Loucy (cell line): ENCODE measurements around the gene NOXA1.

Source experiments
- H2AFZ ChIP-seq: fragments of 200-600 bp; sonication (generic); 2 replicates; pipeline ENCODE4 v1.6.0; 2016; ENCODE audit warnings: antibody characterized with exemption, mild to moderate bottlenecking, low read length, moderate library complexity
- H3F3A ChIP-seq: fragments of 200-600 bp; 2 replicates; pipeline ENCODE4 v1.6.0; 2016; ENCODE audit warnings: antibody characterized with exemption, low read depth, mild to moderate bottlenecking
- H3K27me3 ChIP-seq: fragments of 200-600 bp; sonication (generic); 2 replicates; pipeline ENCODE4 v1.6.1; 2014; ENCODE audit warnings: low read length, mild to moderate bottlenecking; ENCODE audit not compliant: insufficient read depth, poor library complexity, severe bottlenecking
- H3K36me3 ChIP-seq: fragments of 200-600 bp; sonication (generic); 2 replicates; pipeline ENCODE4 v1.6.1; 2016; ENCODE audit warnings: low read length; ENCODE audit not compliant: insufficient read depth
- H3K4me1 ChIP-seq: fragments of 200-600 bp; sonication (generic); 2 replicates; pipeline ENCODE4 v1.5.1; 2014; ENCODE audit warnings: low read length, mild to moderate bottlenecking; ENCODE audit not compliant: insufficient read depth, poor library complexity, severe bottlenecking
- H3K4me2 ChIP-seq: fragments of 200-600 bp; sonication (generic); 2 replicates; pipeline ENCODE4 v1.6.0; 2014; ENCODE audit warnings: antibody characterized with exemption, low read length, low read depth, mild to moderate bottlenecking; ENCODE audit not compliant: poor library complexity, severe bottlenecking
- H3K4me3 ChIP-seq: fragments of 200-600 bp; sonication (generic); 2 replicates; pipeline ENCODE4 v1.5.1; 2014; ENCODE audit warnings: low read length, mild to moderate bottlenecking, mixed read lengths; ENCODE audit not compliant: poor library complexity, severe bottlenecking
- H3K79me2 ChIP-seq: fragments of 200-600 bp; sonication (generic); 2 replicates; pipeline ENCODE4 v1.6.1; 2014; ENCODE audit warnings: low read length; ENCODE audit not compliant: insufficient read depth
- H3K9ac ChIP-seq: fragments of 200-600 bp; sonication (generic); 2 replicates; pipeline ENCODE4 v1.6.0; 2014; ENCODE audit warnings: mild to moderate bottlenecking, low read depth, low read length, moderate library complexity; ENCODE audit not compliant: poor library complexity, severe bottlenecking
- H3K9me2 ChIP-seq: fragments of 200-600 bp; sonication (generic); replicated peaks from 2 replicates; pipeline ENCODE4 v1.6.1; 2016; ENCODE audit warnings: low read depth, low read length, mixed read lengths
- H3K9me3 ChIP-seq: fragments of 200-600 bp; sonication (generic); 2 replicates; pipeline ENCODE4 v1.6.1; 2014; ENCODE audit warnings: mild to moderate bottlenecking, antibody characterized with exemption, low read length, low read depth; ENCODE audit not compliant: insufficient read depth
- H4K20me1 ChIP-seq: fragments of 200-600 bp; sonication (generic); 2 replicates; pipeline ENCODE4 v1.6.0; 2014; ENCODE audit warnings: antibody characterized with exemption, low read length, mild to moderate bottlenecking; ENCODE audit not compliant: insufficient read depth, poor library complexity, severe bottlenecking
- EZH2phosphoT487 ChIP-seq: fragments of 200-600 bp; IDR thresholded peaks from 2 replicates; pipeline ENCODE4 v1.6.1; 2018; ENCODE audit warnings: antibody characterized with exemption, mild to moderate bottlenecking, moderate library complexity, borderline replicate concordance
- TF ChIP-seq, protein P1 (sequence below): fragments of 200-600 bp; sonication (generic); conservative IDR thresholded peaks from 2 replicates; pipeline ENCODE4 v1.5.1; 2014; ENCODE audit warnings: mild to moderate bottlenecking, antibody characterized with exemption, low read length

The NOXA1 gene

GRCh38 chr9:137389428-137389746, 33.8 kb upstream of the NOXA1 start:
- H3K4me3 ChIP-seq: no peak overlapping the region
- no peaks in the 10 kb centered on the region for H3K9me2 ChIP-seq
- H3K4me2 ChIP-seq: no peak overlapping the region
- H3K4me1 ChIP-seq: no peaks in the 10 kb centered on the region
- H3K9me3 ChIP-seq: no peaks in the 10 kb centered on the region; the same call in 1 of the 2 replicates
- no peak overlapping the region for H2AFZ ChIP-seq
- no peaks in the 10 kb centered on the region for H4K20me1 ChIP-seq
- TF ChIP-seq, protein P1, sequence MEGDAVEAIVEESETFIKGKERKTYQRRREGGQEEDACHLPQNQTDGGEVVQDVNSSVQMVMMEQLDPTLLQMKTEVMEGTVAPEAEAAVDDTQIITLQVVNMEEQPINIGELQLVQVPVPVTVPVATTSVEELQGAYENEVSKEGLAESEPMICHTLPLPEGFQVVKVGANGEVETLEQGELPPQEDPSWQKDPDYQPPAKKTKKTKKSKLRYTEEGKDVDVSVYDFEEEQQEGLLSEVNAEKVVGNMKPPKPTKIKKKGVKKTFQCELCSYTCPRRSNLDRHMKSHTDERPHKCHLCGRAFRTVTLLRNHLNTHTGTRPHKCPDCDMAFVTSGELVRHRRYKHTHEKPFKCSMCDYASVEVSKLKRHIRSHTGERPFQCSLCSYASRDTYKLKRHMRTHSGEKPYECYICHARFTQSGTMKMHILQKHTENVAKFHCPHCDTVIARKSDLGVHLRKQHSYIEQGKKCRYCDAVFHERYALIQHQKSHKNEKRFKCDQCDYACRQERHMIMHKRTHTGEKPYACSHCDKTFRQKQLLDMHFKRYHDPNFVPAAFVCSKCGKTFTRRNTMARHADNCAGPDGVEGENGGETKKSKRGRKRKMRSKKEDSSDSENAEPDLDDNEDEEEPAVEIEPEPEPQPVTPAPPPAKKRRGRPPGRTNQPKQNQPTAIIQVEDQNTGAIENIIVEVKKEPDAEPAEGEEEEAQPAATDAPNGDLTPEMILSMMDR: no peak
- TF ChIP-seq EZH2phosphoT487: no peak
- H3K36me3 ChIP-seq: no peaks in the 10 kb centered on the region
- H3K27me3 ChIP-seq: no peaks in the 10 kb centered on the region
- H3F3A ChIP-seq: no peaks in the 10 kb centered on the region
- H3K9ac ChIP-seq: no peak overlapping the region
- H3K79me2 ChIP-seq: no peaks in the 10 kb centered on the region

GRCh38 chr9:137390553-137391410, 32.4 kb upstream of the NOXA1 start:
- no peaks in the 10 kb centered on the region; the same call in 1 of the 2 replicates for H3K9me3 ChIP-seq
- H3K4me1 ChIP-seq: no peaks in the 10 kb centered on the region
- H3F3A ChIP-seq: no peaks in the 10 kb centered on the region
- no peak overlapping the region for H3K4me2 ChIP-seq
- H3K9ac ChIP-seq: no peak overlapping the region
- H3K36me3 ChIP-seq: no peaks in the 10 kb centered on the region
- no peaks in the 10 kb centered on the region for H3K27me3 ChIP-seq
- TF ChIP-seq, protein P1: no peak
- TF ChIP-seq EZH2phosphoT487: no peak
- H2AFZ ChIP-seq: no peak overlapping the region
- H3K4me3 ChIP-seq: no peak overlapping the region
- no peaks in the 10 kb centered on the region for H4K20me1 ChIP-seq
- H3K79me2 ChIP-seq: no peaks in the 10 kb centered on the region
- no peaks in the 10 kb centered on the region for H3K9me2 ChIP-seq

- no peak overlapping the region for H3K4me2 ChIP-seq
Observed at GRCh38 chr9:137391411-137391754, 31.8 kb upstream of the NOXA1 start.

More at GRCh38 chr9:137391411-137391754, 31.8 kb upstream of the NOXA1 start:
- no peaks in the 10 kb centered on the region for H3K79me2 ChIP-seq
- H3K4me1 ChIP-seq: no peaks in the 10 kb centered on the region
- no peaks in the 10 kb centered on the region for H3K36me3 ChIP-seq
- no peak for TF ChIP-seq EZH2phosphoT487
- TF ChIP-seq, protein P1: no peak
- H4K20me1 ChIP-seq: no peaks in the 10 kb centered on the region
- H2AFZ ChIP-seq: no peak overlapping the region
- no peaks in the 10 kb centered on the region for H3K27me3 ChIP-seq
- H3K9me2 ChIP-seq: no peaks in the 10 kb centered on the region
- peaks cover 3% of the 10 kb centered on the region; the same call in 1 of the 2 replicates for H3K9me3 ChIP-seq
- no peaks in the 10 kb centered on the region for H3F3A ChIP-seq
- no peak overlapping the region for H3K9ac ChIP-seq
- no peak overlapping the region for H3K4me3 ChIP-seq
